Activated naive CD8-positive, alpha-beta T cell treated with anti-CD3 and anti-CD28 coated beads, Interleukin-2, amount 50 U/mL, for 24 hours (primary cell): ENCODE data around the gene PTPRK.

Experiments used
- ATAC-seq: fragments of 150-1000 bp; cut with Tn5 transposase; one replicate; pipeline ENCODE4 v1.10.0; 2021
- DNase-seq: peaks from one replicate; pipeline ENCODE4 v3.0.0; 2021
- H3K27ac Mint-ChIP-seq: one replicate; pipeline ENCODE4 v1.8.0; 2021; ENCODE audit warnings: mild to moderate bottlenecking, mixed read lengths
- H3K27me3 Mint-ChIP-seq: one replicate; pipeline ENCODE4 v1.8.0; 2021; ENCODE audit warnings: mixed read lengths
- H3K36me3 Mint-ChIP-seq: one replicate; pipeline ENCODE4 v1.8.0; 2021; ENCODE audit warnings: low read depth, mixed read lengths
- H3K4me1 Mint-ChIP-seq: one replicate; pipeline ENCODE4 v1.8.0; 2021; ENCODE audit warnings: mixed read lengths
- H3K4me3 Mint-ChIP-seq: one replicate; pipeline ENCODE4 v1.8.0; 2021; ENCODE audit warnings: mild to moderate bottlenecking, moderate library complexity, mixed read lengths
- H3K9me3 Mint-ChIP-seq: one replicate; pipeline ENCODE4 v1.8.0; 2021; ENCODE audit warnings: mixed read lengths

Gene PTPRK

GRCh38 chr6:128150376-128150775, 370.0 kb downstream of the PTPRK start:
- peaks cover 1% of the 10 kb centered on the region for H3K36me3 Mint-ChIP-seq
- no peaks in the 10 kb centered on the region for H3K9me3 Mint-ChIP-seq
- ATAC-seq (no peak), DNase-seq (no peak)
- no peak overlapping the region for H3K4me3 Mint-ChIP-seq
- no peaks in the 10 kb centered on the region for H3K27me3 Mint-ChIP-seq
- no peak overlapping the region for H3K27ac Mint-ChIP-seq
- H3K4me1 Mint-ChIP-seq, result no peaks in the 10 kb centered on the region

- no peak overlapping the region for H3K27ac Mint-ChIP-seq
- no peaks in the 10 kb centered on the region for H3K27me3 Mint-ChIP-seq
- H3K4me1 Mint-ChIP-seq, result peaks cover 1% of the 10 kb centered on the region
- no peak for ATAC-seq
- H3K36me3 Mint-ChIP-seq, result peaks cover 1% of the 10 kb centered on the region
- H3K9me3 Mint-ChIP-seq, result no peaks in the 10 kb centered on the region
- DNase-seq, result no peak
- no peak overlapping the region for H3K4me3 Mint-ChIP-seq
Measured at GRCh38 chr6:128149796-128150195, 370.6 kb downstream of the PTPRK start.

GRCh38 chr6:128144320-128144719, 376.1 kb downstream of the PTPRK start:
- Mint-ChIP-seq H3K27ac (no peak overlapping the region), H3K4me3 (no peak overlapping the region), H3K4me1 (peaks cover 6% of the 10 kb centered on the region), H3K9me3 (no peaks in the 10 kb centered on the region), H3K36me3 (peaks cover 1% of the 10 kb centered on the region), H3K27me3 (no peaks in the 10 kb centered on the region)
- no peak for ATAC-seq
- no peak for DNase-seq

- Mint-ChIP-seq H3K4me1 (peaks cover 6% of the 10 kb centered on the region), H3K36me3 (peaks cover 1% of the 10 kb centered on the region), H3K27ac (no peak overlapping the region), H3K9me3 (no peaks in the 10 kb centered on the region), H3K27me3 (no peaks in the 10 kb centered on the region), H3K4me3 (no peak overlapping the region)
- ATAC-seq, result no peak
- DNase-seq, result no peak
Measured at GRCh38 chr6:128141932-128142331, 378.5 kb downstream of the PTPRK start.

- H3K27me3 Mint-ChIP-seq, result no peaks in the 10 kb centered on the region
- H3K4me1 Mint-ChIP-seq, result peaks cover 7% of the 10 kb centered on the region
- DNase-seq, result no peak
- no peak overlapping the region for H3K27ac Mint-ChIP-seq
- no peaks in the 10 kb centered on the region for H3K36me3 Mint-ChIP-seq
- H3K4me3 Mint-ChIP-seq, result no peak overlapping the region
- no peaks in the 10 kb centered on the region for H3K9me3 Mint-ChIP-seq
- no peak for ATAC-seq
Measured at GRCh38 chr6:128139519-128139918, 380.9 kb downstream of the PTPRK start.

GRCh38 chr6:128138694-128139093, 381.7 kb downstream of the PTPRK start:
- Mint-ChIP-seq H3K4me3 (no peak overlapping the region), H3K4me1 (peaks cover 4% of the 10 kb centered on the region), H3K27me3 (no peaks in the 10 kb centered on the region), H3K9me3 (no peaks in the 10 kb centered on the region), H3K27ac (no peak overlapping the region), H3K36me3 (no peaks in the 10 kb centered on the region)
- no peak for DNase-seq
- ATAC-seq, result no peak

GRCh38 chr6:128135325-128135724, 385.1 kb downstream of the PTPRK start:
- ATAC-seq (no peak), DNase-seq (no peak)
- no peak overlapping the region for H3K27ac Mint-ChIP-seq
- H3K27me3 Mint-ChIP-seq, result no peaks in the 10 kb centered on the region
- peaks cover 4% of the 10 kb centered on the region for H3K4me1 Mint-ChIP-seq
- no peaks in the 10 kb centered on the region for H3K36me3 Mint-ChIP-seq
- no peaks in the 10 kb centered on the region for H3K9me3 Mint-ChIP-seq
- H3K4me3 Mint-ChIP-seq, result no peak overlapping the region

- H3K36me3 Mint-ChIP-seq, result no peaks in the 10 kb centered on the region
- H3K4me3 Mint-ChIP-seq, result no peak overlapping the region
- no peak for DNase-seq
- no peaks in the 10 kb centered on the region for H3K27me3 Mint-ChIP-seq
- H3K27ac Mint-ChIP-seq, result no peak overlapping the region
- H3K9me3 Mint-ChIP-seq, result no peaks in the 10 kb centered on the region
- ATAC-seq, result no peak
- peaks cover 4% of the 10 kb centered on the region for H3K4me1 Mint-ChIP-seq
Measured at GRCh38 chr6:128131566-128131965, 388.8 kb downstream of the PTPRK start.

GRCh38 chr6:128131036-128131435, 389.4 kb downstream of the PTPRK start:
- no peak for DNase-seq
- no peak overlapping the region for H3K27ac Mint-ChIP-seq
- no peak overlapping the region for H3K4me3 Mint-ChIP-seq
- H3K9me3 Mint-ChIP-seq, result no peaks in the 10 kb centered on the region
- ATAC-seq, result no peak
- peaks cover 4% of the 10 kb centered on the region for H3K4me1 Mint-ChIP-seq
- H3K27me3 Mint-ChIP-seq, result no peaks in the 10 kb centered on the region
- H3K36me3 Mint-ChIP-seq, result no peaks in the 10 kb centered on the region

- ATAC-seq (no peak), DNase-seq (no peak)
- Mint-ChIP-seq H3K9me3 (no peaks in the 10 kb centered on the region), H3K4me1 (peaks cover 4% of the 10 kb centered on the region), H3K27me3 (no peaks in the 10 kb centered on the region), H3K4me3 (no peak overlapping the region), H3K36me3 (no peaks in the 10 kb centered on the region), H3K27ac (no peak overlapping the region)
Measured at GRCh38 chr6:128129679-128130078, 390.7 kb downstream of the PTPRK start.

GRCh38 chr6:128127650-128128049, 392.7 kb downstream of the PTPRK start:
- H3K36me3 Mint-ChIP-seq, result no peaks in the 10 kb centered on the region
- no peaks in the 10 kb centered on the region for H3K27me3 Mint-ChIP-seq
- H3K9me3 Mint-ChIP-seq, result no peaks in the 10 kb centered on the region
- DNase-seq (no peak), ATAC-seq (no peak)
- H3K27ac Mint-ChIP-seq, result no peak overlapping the region
- no peak overlapping the region for H3K4me3 Mint-ChIP-seq
- H3K4me1 Mint-ChIP-seq, result peaks cover 6% of the 10 kb centered on the region

GRCh38 chr6:128124713-128125112, 395.7 kb downstream of the PTPRK start:
- ATAC-seq, result peak; percentile 84
- H3K9me3 Mint-ChIP-seq, result no peaks in the 10 kb centered on the region
- no peaks in the 10 kb centered on the region for H3K27me3 Mint-ChIP-seq
- no peak overlapping the region for H3K27ac Mint-ChIP-seq
- no peak overlapping the region for H3K4me3 Mint-ChIP-seq
- DNase-seq, result peak; percentile 9
- H3K4me1 Mint-ChIP-seq, result peaks cover 6% of the 10 kb centered on the region
- no peaks in the 10 kb centered on the region for H3K36me3 Mint-ChIP-seq

- ATAC-seq, result no peak
- Mint-ChIP-seq H3K27me3 (no peaks in the 10 kb centered on the region), H3K4me3 (no peak overlapping the region)
Measured at GRCh38 chr6:128121610-128122009, 398.8 kb downstream of the PTPRK start.

GRCh38 chr6:128121190-128121589, 399.2 kb downstream of the PTPRK start:
- Mint-ChIP-seq H3K9me3 (no peaks in the 10 kb centered on the region), H3K4me1 (peaks cover 12% of the 10 kb centered on the region), H3K27ac (no peak overlapping the region), H3K27me3 (no peaks in the 10 kb centered on the region), H3K4me3 (no peak overlapping the region), H3K36me3 (no peaks in the 10 kb centered on the region)
- no peak for ATAC-seq
- no peak for DNase-seq

More at GRCh38 chr6:128121610-128122009, 398.8 kb downstream of the PTPRK start:
- Mint-ChIP-seq H3K36me3 (no peaks in the 10 kb centered on the region), H3K4me1 (peaks cover 12% of the 10 kb centered on the region), H3K27ac (no peak overlapping the region), H3K9me3 (no peaks in the 10 kb centered on the region)
- no peak for DNase-seq

- Mint-ChIP-seq H3K4me1 (peaks cover 5% of the 10 kb centered on the region), H3K27ac (no peak overlapping the region), H3K4me3 (no peak overlapping the region), H3K36me3 (peaks cover 3% of the 10 kb centered on the region), H3K27me3 (no peaks in the 10 kb centered on the region), H3K9me3 (peaks cover 4% of the 10 kb centered on the region)
- DNase-seq, result no peak
- ATAC-seq, result no peak
Measured at GRCh38 chr6:128118401-128118800, 402.0 kb downstream of the PTPRK start.

- H3K4me3 Mint-ChIP-seq, result no peak overlapping the region
- no peak overlapping the region for H3K27ac Mint-ChIP-seq
- DNase-seq (no peak), ATAC-seq (no peak)
- H3K27me3 Mint-ChIP-seq, result no peaks in the 10 kb centered on the region
- H3K4me1 Mint-ChIP-seq, result peaks cover 7% of the 10 kb centered on the region
- peaks cover 3% of the 10 kb centered on the region for H3K36me3 Mint-ChIP-seq
- H3K9me3 Mint-ChIP-seq, result peaks cover 4% of the 10 kb centered on the region
Measured at GRCh38 chr6:128117916-128118315, 402.5 kb downstream of the PTPRK start.
